ENCODE data around the gene CELA3B. TPM values are rescaled to one million over a fixed set of nuclear protein-coding genes. Genes with fewer than 3 reads are reported as not detected.
"Not testable (repeated sequence)": the region's sequence is repeated elsewhere in the genome, so short reads cannot be mapped to it uniquely, and the experiment has no call there.

The CELA3B gene
- total RNA-seq, 4 donors from 2014 or later = not detected

DNA sequence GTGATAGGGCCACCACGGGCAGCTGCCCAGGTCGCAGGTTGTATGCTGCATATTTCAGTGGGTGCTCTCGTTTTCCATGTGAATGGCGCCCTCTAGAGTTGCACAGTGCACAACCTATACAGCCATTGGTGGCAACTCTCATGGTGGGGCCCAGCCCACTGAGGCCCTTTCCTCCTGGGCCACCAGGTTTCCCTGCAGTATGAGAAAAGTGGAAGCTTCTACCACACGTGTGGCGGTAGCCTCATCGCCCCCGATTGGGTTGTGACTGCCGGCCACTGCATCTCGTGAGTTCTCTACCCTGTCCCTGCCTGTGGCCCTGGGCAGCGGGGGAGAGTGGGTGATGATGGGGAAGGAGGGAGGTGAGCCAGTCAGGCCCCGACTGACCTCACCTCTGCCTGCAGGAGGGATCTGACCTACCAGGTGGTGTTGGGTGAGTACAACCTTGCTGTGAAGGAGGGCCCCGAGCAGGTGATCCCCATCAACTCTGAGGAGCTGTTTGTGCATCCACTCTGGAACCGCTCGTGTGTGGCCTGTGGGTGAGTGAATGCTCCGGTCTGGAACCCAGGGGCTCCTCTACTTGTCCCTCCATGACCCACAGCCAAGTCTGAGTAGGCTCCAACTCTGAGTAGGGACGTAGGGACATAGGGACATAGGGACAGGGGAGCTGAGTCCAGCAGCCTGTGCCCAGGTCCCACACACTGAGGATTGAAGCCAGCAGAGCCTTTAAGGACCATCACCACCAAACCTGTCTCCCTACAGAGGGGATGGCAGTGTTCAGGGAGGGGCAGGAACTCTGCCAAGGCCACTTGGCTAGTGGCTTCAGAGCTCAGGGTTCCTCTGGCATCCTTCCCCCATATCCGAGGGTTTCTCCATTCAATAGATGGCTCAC is 28.7 kb downstream of the CELA3B start:
- not testable (repeated sequence) for H3K36me3 ChIP-seq; H3K27ac ChIP-seq; H3K9me3 ChIP-seq; H3K27me3 ChIP-seq; H3K4me3 ChIP-seq (replicated peaks in 1 of 3); H3K4me1 ChIP-seq
- whole genome bisulfite sequencing, 2 donors = 59 to 67% methylated on average over 17 to 18 of the region's 18 CpGs
- intact Hi-C loops (cut with DNase I) = loop anchor here (10.0 kb wide), 1 partner anchor 639 kb away; the partner anchor contains the start of gene C1QC
- TF ChIP-seq, protein P1, sequence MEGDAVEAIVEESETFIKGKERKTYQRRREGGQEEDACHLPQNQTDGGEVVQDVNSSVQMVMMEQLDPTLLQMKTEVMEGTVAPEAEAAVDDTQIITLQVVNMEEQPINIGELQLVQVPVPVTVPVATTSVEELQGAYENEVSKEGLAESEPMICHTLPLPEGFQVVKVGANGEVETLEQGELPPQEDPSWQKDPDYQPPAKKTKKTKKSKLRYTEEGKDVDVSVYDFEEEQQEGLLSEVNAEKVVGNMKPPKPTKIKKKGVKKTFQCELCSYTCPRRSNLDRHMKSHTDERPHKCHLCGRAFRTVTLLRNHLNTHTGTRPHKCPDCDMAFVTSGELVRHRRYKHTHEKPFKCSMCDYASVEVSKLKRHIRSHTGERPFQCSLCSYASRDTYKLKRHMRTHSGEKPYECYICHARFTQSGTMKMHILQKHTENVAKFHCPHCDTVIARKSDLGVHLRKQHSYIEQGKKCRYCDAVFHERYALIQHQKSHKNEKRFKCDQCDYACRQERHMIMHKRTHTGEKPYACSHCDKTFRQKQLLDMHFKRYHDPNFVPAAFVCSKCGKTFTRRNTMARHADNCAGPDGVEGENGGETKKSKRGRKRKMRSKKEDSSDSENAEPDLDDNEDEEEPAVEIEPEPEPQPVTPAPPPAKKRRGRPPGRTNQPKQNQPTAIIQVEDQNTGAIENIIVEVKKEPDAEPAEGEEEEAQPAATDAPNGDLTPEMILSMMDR (IDR thresholded peaks at IDR 0.05) = peak in 1 of 6 experiments; percentile 23
- peak in 1 of 2 donors; percentile 32 for DNase-seq

DNA sequence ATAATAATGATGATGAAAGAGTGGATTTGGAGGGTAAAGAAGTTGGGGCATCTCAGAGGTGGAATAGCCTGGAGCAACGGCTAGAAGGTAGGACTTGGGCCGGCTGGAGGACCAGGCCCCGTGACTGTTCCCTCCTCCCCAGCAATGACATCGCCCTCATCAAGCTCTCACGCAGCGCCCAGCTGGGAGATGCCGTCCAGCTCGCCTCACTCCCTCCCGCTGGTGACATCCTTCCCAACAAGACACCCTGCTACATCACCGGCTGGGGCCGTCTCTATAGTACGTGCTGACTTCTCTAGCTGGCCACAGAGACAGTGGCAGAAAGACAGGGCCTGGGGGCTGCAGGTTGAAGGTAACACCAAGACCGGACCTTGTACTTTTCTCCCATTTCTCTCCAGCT is 29.9 kb downstream of the CELA3B start:
- H3K4me3 ChIP-seq (replicated peaks in 1 of 3); H3K36me3 ChIP-seq; H3K9me3 ChIP-seq; H3K4me1 ChIP-seq; H3K27ac ChIP-seq; DNase-seq; H3K27me3 ChIP-seq: not testable (repeated sequence)
- WGBS, 2 donors = 84 to 85% methylated on average over 13 of the region's 13 CpGs
- intact Hi-C loops (cut with DNase I) = loop anchor here (10.0 kb wide), 1 partner anchor 638 kb away; the partner anchor contains the start of gene C1QC

DNA sequence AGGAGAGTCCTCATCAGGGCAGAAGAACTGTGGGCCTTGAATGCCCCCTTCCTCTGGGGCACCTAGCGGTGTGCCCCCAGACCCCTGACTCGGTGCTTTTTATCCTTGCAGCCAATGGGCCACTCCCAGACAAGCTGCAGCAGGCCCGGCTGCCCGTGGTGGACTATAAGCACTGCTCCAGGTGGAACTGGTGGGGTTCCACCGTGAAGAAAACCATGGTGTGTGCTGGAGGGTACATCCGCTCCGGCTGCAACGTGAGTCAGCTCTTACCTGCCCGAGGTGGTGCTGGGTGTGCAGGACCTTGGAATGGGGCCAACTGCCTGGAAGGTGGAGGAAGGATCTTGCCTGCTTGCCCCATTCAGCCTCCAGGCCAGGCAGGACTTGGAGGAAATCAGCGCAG is 30.4 kb downstream of the CELA3B start:
- H3K4me1 ChIP-seq; H3K9me3 ChIP-seq; H3K4me3 ChIP-seq (replicated peaks in 1 of 3); H3K27ac ChIP-seq; H3K36me3 ChIP-seq; H3K27me3 ChIP-seq; DNase-seq: not testable (repeated sequence)
- intact Hi-C loops (cut with DNase I) = loop anchor here (10.0 kb wide), 1 partner anchor 638 kb away; the partner anchor contains the start of gene C1QC
- 88 to 91% methylated on average over 4 of the region's 10 CpGs for WGBS, 2 donors

DNA sequence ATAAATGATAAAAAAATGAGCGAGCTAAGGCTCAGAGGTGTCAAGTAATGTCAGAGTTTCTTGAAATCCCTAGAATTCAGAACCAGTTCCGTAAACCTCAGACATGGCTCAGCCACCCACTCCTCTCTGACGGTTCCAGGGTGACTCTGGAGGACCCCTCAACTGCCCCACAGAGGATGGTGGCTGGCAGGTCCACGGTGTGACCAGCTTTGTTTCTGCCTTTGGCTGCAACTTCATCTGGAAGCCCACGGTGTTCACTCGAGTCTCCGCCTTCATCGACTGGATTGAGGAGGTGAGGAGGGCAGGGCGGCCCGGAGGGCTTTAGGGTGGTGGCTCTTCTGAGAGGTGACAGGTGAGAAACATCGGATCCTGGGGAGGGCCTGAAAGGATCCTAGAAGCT is 32.7 kb downstream of the CELA3B start:
- WGBS, 2 donors = 77 to 84% methylated on average over 8 of the region's 11 CpGs
- intact Hi-C loops (cut with DNase I) = loop anchor here (10.0 kb wide), 1 partner anchor 635 kb away; the partner anchor contains the start of gene C1QC

DNA sequence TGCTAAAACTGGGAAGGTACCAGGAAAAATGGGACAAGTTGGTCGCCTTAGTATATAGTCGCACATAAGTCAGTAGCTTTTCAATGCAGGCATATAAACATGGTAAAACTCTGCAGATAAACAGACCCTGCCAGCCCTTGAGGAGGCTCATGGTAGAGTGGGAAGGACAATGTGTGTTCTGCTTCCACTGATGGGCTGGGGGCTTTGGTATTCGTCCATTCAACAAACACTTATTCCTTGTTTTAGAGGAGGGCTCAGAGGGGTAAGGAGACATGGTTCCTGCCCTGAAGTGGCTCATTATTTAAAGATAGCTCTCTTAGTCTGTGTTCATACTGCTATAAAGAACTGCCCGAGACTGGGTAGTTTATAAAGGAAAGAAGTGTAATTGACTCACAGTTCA is 35.9 kb downstream of the CELA3B start:
- H3K27ac ChIP-seq; H3K27me3 ChIP-seq; DNase-seq; H3K9me3 ChIP-seq; intact Hi-C loops (cut with DNase I); H3K36me3 ChIP-seq; H3K4me1 ChIP-seq; H3K4me3 ChIP-seq (replicated peaks in 1 of 3): not testable (repeated sequence)
- 46 to 66% methylated on average over 3 to 4 of the region's 4 CpGs for WGBS, 2 donors

More for the DNA sequence above, 32.7 kb downstream of the CELA3B start:
- H3K4me3 ChIP-seq (replicated peaks in 1 of 3); H3K36me3 ChIP-seq; H3K4me1 ChIP-seq; H3K27me3 ChIP-seq; H3K9me3 ChIP-seq; H3K27ac ChIP-seq; DNase-seq: not testable (repeated sequence)

DNA sequence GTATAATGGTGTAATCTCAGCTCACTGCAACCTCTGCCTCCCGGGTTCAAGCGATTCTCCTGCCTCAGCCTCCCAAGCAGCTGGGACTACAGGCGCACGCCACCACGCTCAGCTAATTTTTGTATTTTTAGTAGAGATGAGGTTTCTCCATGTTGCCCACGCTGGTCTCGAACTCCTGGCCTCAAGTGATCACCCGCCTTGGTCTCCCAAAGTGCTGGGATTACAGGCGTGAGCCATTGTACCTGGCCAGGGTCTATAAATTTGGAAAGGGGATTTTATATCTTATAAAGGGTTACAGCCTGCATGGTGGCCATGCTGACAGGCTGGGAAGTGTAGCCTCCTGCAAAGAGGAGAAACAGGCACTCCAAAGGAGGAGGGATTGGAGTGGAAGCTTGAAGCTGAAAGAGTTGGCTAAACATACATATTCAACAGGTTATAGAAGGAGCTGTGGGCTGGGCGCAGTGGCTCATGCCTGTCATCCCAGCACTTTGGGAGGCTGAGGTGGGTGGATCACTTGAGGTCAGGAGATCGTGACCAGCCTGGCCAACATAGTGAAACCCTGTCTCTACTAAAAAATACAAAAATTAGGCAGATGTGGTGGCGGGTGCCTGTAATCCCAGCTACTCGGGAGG is 37.9 kb downstream of the CELA3B start:
- H3K27me3 ChIP-seq; DNase-seq; H3K4me3 ChIP-seq (replicated peaks in 1 of 3); H3K27ac ChIP-seq; intact Hi-C loops (cut with DNase I); H3K36me3 ChIP-seq; H3K9me3 ChIP-seq; H3K4me1 ChIP-seq: not testable (repeated sequence)
- WGBS, 2 donors = 86 to 93% methylated on average over 13 of the region's 13 CpGs

DNA sequence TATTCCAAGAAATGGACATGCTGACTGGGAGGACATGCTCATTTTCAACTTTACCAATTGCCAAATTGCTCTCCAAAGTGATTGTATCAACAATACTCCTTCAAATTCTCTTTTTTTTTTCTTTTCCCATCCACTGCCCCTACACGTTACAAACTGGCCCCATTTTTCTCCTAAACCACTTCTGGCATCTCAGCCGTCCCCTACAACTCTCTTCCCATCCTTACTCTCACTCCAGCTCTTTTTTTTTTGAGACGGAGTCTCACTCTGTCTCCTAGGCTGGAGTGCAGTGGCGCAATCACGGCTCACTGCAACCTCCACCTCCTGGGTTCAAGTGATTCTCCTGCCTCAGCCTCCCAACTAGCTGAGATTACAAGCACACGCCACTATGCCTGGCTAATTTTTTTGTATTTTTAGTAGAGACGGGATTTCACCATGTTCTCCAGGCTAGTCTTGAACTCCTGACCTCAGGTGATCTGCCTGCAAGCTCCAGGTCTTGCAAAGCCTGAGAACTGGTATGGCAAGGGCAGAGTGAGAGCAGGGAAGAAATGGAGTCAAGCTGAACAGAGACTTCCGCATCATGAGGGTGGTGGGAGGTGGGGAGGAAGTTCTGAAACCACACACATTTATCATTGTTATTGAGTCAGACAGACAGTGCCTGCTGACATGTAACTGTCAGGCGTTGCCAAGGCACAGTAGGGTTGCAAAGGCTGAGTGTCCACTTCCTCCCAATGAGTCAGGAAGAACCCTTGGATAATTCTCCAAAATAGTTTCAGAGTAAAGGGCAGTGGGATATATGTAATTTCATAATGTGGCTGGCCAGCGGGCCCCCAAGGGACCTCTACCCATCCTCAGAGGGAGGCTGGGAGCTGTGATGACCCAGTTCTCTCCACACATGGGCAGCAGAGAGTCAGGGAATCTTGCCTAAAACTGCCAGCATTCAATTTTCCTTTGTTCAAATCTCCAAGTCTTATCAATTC is 42.0 kb downstream of the CELA3B start:
- Histone ChIP-seq H3K4me3 (replicated peaks in 1 of 3) (no peak overlapping the region), H3K36me3 (no peaks in the 10 kb centered on the region), H3K27ac (no peak overlapping the region), H3K27me3 (no peaks in the 10 kb centered on the region), H3K4me1 (peaks cover 0 to under 1% of the 10 kb centered on the region in 2 donors), H3K9me3 (no peaks in the 10 kb centered on the region)
- intact Hi-C loops (cut with DNase I) = no loop called here
- TF ChIP-seq, protein P1 (IDR thresholded peaks at IDR 0.05) = no peak
- no peak for TF ChIP-seq POLR2A (IDR thresholded peaks at IDR 0.05)
- 62% methylated on average over 10 of the region's 10 CpGs for WGBS, 2 donors
- DNase-seq = no peak

Data from thyroid gland (tissue), 4 donors.